Thoracic aorta (tissue), 2 donors: Measurements from ENCODE around the gene ALS2. TPM values are rescaled to one million over a fixed set of nuclear protein-coding genes. Genes with fewer than 3 reads are reported as not detected.

Experiments used
- ATAC-seq: fragments of 150-250 bp; one replicate; pipeline ENCODE4 v1.8.0; 2017; ENCODE audit warnings: low read depth; ENCODE audit not compliant: insufficient number of reproducible peaks, low FRiP score
- DNase-seq: peaks from one replicate; pipeline ENCODE4 v3.0.0-alpha.2; 2020; ENCODE audit warnings: low spot score
- H3K27ac ChIP-seq, 2 donors: fragments of 200-600 bp; sonication (generic); 1 replicate in 1 of 2; 2 replicates in 1 of 2; pipeline ENCODE4 v1.5.1; 2016; ENCODE audit warnings: mild to moderate bottlenecking in 2 of 2, moderate library complexity in 2 of 2
- H3K27me3 ChIP-seq: fragments of 200-600 bp; sonication (generic); replicated peaks from 2 replicates; pipeline ENCODE4 v1.6.0; 2016; ENCODE audit warnings: mild to moderate bottlenecking; ENCODE audit not compliant: insufficient read depth
- H3K36me3 ChIP-seq: fragments of 200-600 bp; sonication (generic); one replicate; pipeline ENCODE4 v1.5.1; 2016
- H3K4me1 ChIP-seq, 2 donors: fragments of 200-600 bp; sonication (generic); 1 replicate in 1 of 2; 2 replicates in 1 of 2; pipeline versions ENCODE4 v1.5.1 to v1.6.0; 2016; ENCODE audit warnings: low read depth in 2 of 2, mild to moderate bottlenecking in 1 of 2; ENCODE audit not compliant: control insufficient read depth in 1 of 2
- H3K4me3 ChIP-seq: fragments of 200-600 bp; sonication (generic); 2 replicates; pipeline ENCODE4 v1.5.1; 2016; ENCODE audit warnings: mild to moderate bottlenecking
- H3K9me3 ChIP-seq: fragments of 200-600 bp; sonication (generic); 2 replicates; pipeline ENCODE4 v1.5.1; 2016
- CTCF ChIP-seq: fragments of 200-600 bp; sonication (generic); IDR thresholded peaks from one replicate; pipeline ENCODE4 v1.5.1; 2019; ENCODE audit warnings: antibody characterized with exemption
- total RNA-seq, 2 donors: library from RNA; depleted of rRNA; stranded (reverse); fragments of >200 nt; gene quantifications; one replicate each; pipeline versions ENCODE4 v1.1.0 to v1.2.3, GENCODE V29; 2016

ALS2 gene
- total RNA-seq, 2 donors from 2014 or later, result 34.5 to 45.1 TPM

GRCh38 chr2:201712726-201713125 is 68.0 kb downstream of the ALS2 start:
- no peak overlapping the region for H3K4me3 ChIP-seq
- DNase-seq, result no peak
- no peak overlapping the region for H3K27ac ChIP-seq
- peaks cover 30% of the 10 kb centered on the region for H3K36me3 ChIP-seq
- no peaks in the 10 kb centered on the region for H3K9me3 ChIP-seq
- H3K27me3 ChIP-seq, result no peaks in the 10 kb centered on the region
- no peak for ATAC-seq
- TF ChIP-seq CTCF, result no peak
- H3K4me1 ChIP-seq, result no peaks in the 10 kb centered on the region

GRCh38 chr2:201709747-201710146 is 71.0 kb downstream of the ALS2 start:
- DNase-seq (no peak), ATAC-seq (no peak)
- H3K4me1 ChIP-seq, result no peaks in the 10 kb centered on the region
- no peak for TF ChIP-seq CTCF
- no peak overlapping the region for H3K27ac ChIP-seq
- H3K36me3 ChIP-seq, result peaks cover 37% of the 10 kb centered on the region
- H3K4me3 ChIP-seq, result no peak overlapping the region
- no peaks in the 10 kb centered on the region for H3K27me3 ChIP-seq
- no peaks in the 10 kb centered on the region for H3K9me3 ChIP-seq

GRCh38 chr2:201709049-201709448 is 71.7 kb downstream of the ALS2 start:
- no peaks in the 10 kb centered on the region for H3K9me3 ChIP-seq
- TF ChIP-seq CTCF, result no peak
- H3K36me3 ChIP-seq, result peaks cover 36% of the 10 kb centered on the region
- no peak overlapping the region for H3K4me3 ChIP-seq
- H3K27me3 ChIP-seq, result no peaks in the 10 kb centered on the region
- H3K4me1 ChIP-seq, result no peaks in the 10 kb centered on the region
- ATAC-seq (no peak), DNase-seq (no peak)
- H3K27ac ChIP-seq, result no peak overlapping the region

GRCh38 chr2:201707753-201708152 is 73.0 kb downstream of the ALS2 start:
- Histone ChIP-seq H3K4me1 (no peaks in the 10 kb centered on the region), H3K4me3 (no peak overlapping the region), H3K9me3 (no peaks in the 10 kb centered on the region), H3K27ac (no peak overlapping the region), H3K27me3 (no peaks in the 10 kb centered on the region), H3K36me3 (peaks cover 34% of the 10 kb centered on the region)
- DNase-seq (no peak), ATAC-seq (no peak)
- TF ChIP-seq CTCF, result peak; percentile 24

- DNase-seq, result no peak
- H3K9me3 ChIP-seq, result no peaks in the 10 kb centered on the region
- TF ChIP-seq CTCF, result no peak
- no peaks in the 10 kb centered on the region for H3K4me1 ChIP-seq
- H3K27me3 ChIP-seq, result no peaks in the 10 kb centered on the region
- H3K36me3 ChIP-seq, result peaks cover 36% of the 10 kb centered on the region
- ATAC-seq, result no peak
- H3K4me3 ChIP-seq, result no peak overlapping the region
- no peak overlapping the region for H3K27ac ChIP-seq
Measured at GRCh38 chr2:201707142-201707541, 73.6 kb downstream of the ALS2 start.
